ENCODE measurements around the gene TSPAN18. TPM values are rescaled to one million over a fixed set of nuclear protein-coding genes. Genes with fewer than 3 reads are reported as not detected.

TSPAN18 gene
- total RNA-seq, 2 donors from 2014 or later = 3.4 to 13.4 TPM

GRCh38 chr11:44901786-44902185, 175.0 kb downstream of the TSPAN18 start:
- intact Hi-C loops (cut with DNase I) = no loop called here
- no peak for TF ChIP-seq CTCF (IDR thresholded peaks at IDR 0.05)
- H3K36me3 ChIP-seq = no peaks in the 10 kb centered on the region
- no peak overlapping the region for H3K27ac ChIP-seq
- H3K9ac ChIP-seq (ENCODE audit: low read depth in 2 of 2, low read length in 2 of 2) = no peak overlapping the region
- no peak overlapping the region for H3K4me3 ChIP-seq
- H3K9me3 ChIP-seq = no peaks in the 10 kb centered on the region
- DNase-seq = no peak
- H3K4me1 ChIP-seq = no peaks in the 10 kb centered on the region
- H3K27me3 ChIP-seq = no peaks in the 10 kb centered on the region

- no peak for DNase-seq
- Histone ChIP-seq H3K4me3 (no peak overlapping the region), H3K4me1 (no peaks in the 10 kb centered on the region), H3K9me3 (no peaks in the 10 kb centered on the region), H3K27ac (no peak overlapping the region), H3K36me3 (no peaks in the 10 kb centered on the region), H3K9ac (ENCODE audit: low read depth in 2 of 2, low read length in 2 of 2) (no peak overlapping the region), H3K27me3 (no peaks in the 10 kb centered on the region)
- no peak for TF ChIP-seq CTCF (IDR thresholded peaks at IDR 0.05)
- intact Hi-C loops (cut with DNase I) = no loop called here
These were observed 176.3 kb downstream of the TSPAN18 start for GRCh38 chr11:44903035-44903434.

- H3K9ac ChIP-seq (ENCODE audit: low read depth in 2 of 2, low read length in 2 of 2) = no peak overlapping the region
- no peaks in the 10 kb centered on the region for H3K27me3 ChIP-seq
- H3K36me3 ChIP-seq = no peaks in the 10 kb centered on the region
- no peak overlapping the region for H3K4me3 ChIP-seq
- intact Hi-C loops (cut with DNase I) = no loop called here
- no peaks in the 10 kb centered on the region for H3K4me1 ChIP-seq
- H3K9me3 ChIP-seq = no peaks in the 10 kb centered on the region
- TF ChIP-seq CTCF (IDR thresholded peaks at IDR 0.05) = no peak
- no peak overlapping the region for H3K27ac ChIP-seq
- DNase-seq = no peak
These were observed 176.8 kb downstream of the TSPAN18 start for GRCh38 chr11:44903518-44903917.

- H3K36me3 ChIP-seq = no peaks in the 10 kb centered on the region
- intact Hi-C loops (cut with DNase I) = no loop called here
These were observed 177.7 kb downstream of the TSPAN18 start for GRCh38 chr11:44904261-44905020.

GRCh38 chr11:44905131-44905866, 178.5 kb downstream of the TSPAN18 start:
- no peak overlapping the region for H3K27ac ChIP-seq
- no peaks in the 10 kb centered on the region for H3K36me3 ChIP-seq
- H3K9ac ChIP-seq (ENCODE audit: low read depth in 2 of 2, low read length in 2 of 2) = no peak overlapping the region
- intact Hi-C loops (cut with DNase I) = no loop called here
- H3K27me3 ChIP-seq = no peaks in the 10 kb centered on the region
- no peak overlapping the region for H3K4me3 ChIP-seq
- H3K9me3 ChIP-seq = no peaks in the 10 kb centered on the region
- DNase-seq = no peak
- no peaks in the 10 kb centered on the region for H3K4me1 ChIP-seq
- TF ChIP-seq CTCF (IDR thresholded peaks at IDR 0.05) = no peak

More at GRCh38 chr11:44904261-44905020, 177.7 kb downstream of the TSPAN18 start:
- Histone ChIP-seq H3K4me3 (no peak overlapping the region), H3K27me3 (no peaks in the 10 kb centered on the region), H3K4me1 (no peaks in the 10 kb centered on the region), H3K27ac (no peak overlapping the region), H3K9ac (ENCODE audit: low read depth in 2 of 2, low read length in 2 of 2) (no peak overlapping the region), H3K9me3 (no peaks in the 10 kb centered on the region)
- no peak for DNase-seq
- TF ChIP-seq CTCF (IDR thresholded peaks at IDR 0.05) = no peak

Measured in colonic mucosa (tissue), 4 donors.